Left renal cortex interstitium (tissue), 4 donors: Measurements from ENCODE around the gene FBXW5. TPM values are rescaled to one million over a fixed set of nuclear protein-coding genes. Genes with fewer than 3 reads are reported as not detected.

Source experiments
- DNase-seq, 4 donors: peaks; one replicate each; pipeline ENCODE4 v3.0.0-alpha.2; 2013; ENCODE audit warnings: low read depth in 4 of 4, low spot score in 2 of 4, missing footprints in 1 of 4
- polyA plus RNA-seq, 4 donors: library from polyadenylated mRNA; unstranded; fragments of 120-200 nt; gene quantifications; one replicate each; pipeline ENCODE4 v1.2.1, GENCODE V29; 2013; ENCODE audit not compliant: insufficient read length in 4 of 4

FBXW5 gene
- polyA plus RNA-seq, 4 donors = 37.8 to 69.9 (median 60.6) TPM

DNA sequence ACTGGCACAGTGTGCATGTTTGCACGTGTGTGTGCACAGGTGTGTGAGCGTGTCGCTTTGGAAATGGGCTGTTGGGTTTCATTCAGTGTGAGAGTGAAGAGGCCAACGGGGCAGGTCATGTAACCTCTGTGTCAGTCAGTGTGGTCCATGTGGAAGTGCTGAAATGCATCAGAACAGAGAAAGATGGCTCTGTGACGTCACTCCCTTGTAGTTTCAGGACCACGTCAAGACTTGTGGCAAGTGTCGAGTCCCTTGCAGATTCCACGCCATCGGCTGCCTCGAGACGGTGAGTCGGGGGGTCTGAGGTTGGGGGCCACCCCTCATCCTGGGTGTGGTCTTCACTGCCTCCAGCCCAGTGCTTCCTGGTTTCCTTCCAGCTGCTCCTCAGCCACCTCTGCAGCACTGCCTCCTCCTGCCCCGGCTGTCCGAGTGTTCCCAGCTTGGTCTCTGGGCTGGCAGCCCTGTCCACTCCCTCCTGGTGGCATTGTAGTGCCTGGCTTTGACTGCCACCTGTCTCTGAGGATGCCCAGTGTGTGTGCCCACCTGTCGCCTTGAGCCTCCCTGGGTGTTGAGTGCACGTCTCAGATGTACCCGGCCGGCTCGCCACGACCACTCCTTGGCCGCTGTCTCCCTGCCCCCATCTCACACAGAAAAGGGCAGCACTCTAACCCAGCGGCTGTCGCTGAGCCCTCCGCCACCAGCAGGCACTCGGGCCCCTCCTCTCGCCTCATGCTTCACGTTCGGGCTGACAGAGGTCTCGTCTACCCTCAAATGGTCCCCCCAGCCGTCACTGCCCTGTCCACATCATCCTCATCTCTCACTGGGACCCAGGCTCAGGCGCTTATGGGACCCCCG is 28.0 kb downstream of the FBXW5 start:
- DNase-seq = no peak

DNA sequence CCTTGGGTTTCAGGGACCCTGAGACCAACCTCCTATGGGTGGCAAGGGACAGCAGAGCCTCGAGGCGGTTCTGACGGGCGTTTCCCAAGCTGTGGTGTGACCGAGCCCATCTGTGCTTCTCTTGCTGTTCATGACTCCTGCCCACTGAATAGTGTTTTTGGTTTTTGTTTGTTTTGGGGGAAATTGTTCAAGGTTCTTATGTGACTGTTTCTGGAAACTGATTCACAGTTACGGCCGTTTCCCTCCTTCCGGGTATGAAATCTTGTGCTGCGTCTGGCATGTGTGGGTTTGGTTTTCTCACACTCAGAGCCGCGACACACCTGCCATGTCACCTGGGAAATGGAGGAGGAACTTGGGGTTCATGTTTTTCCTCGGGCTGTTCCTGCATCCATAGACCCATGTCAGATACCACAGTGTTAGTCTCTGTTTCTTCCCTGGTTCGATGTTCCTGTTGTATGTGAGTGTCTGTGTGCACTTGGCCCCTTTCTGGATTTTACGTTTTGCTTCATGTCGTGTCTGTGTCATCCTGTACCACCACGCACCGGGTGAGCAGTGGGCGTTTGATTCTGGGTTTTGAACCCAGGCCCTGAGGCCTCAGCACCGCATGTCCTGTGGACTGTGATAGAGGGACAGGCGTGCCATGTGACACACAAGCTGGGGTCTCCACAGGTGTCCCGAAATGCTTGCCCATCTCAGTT is 28.8 kb downstream of the FBXW5 start:
- no peak for DNase-seq

DNA sequence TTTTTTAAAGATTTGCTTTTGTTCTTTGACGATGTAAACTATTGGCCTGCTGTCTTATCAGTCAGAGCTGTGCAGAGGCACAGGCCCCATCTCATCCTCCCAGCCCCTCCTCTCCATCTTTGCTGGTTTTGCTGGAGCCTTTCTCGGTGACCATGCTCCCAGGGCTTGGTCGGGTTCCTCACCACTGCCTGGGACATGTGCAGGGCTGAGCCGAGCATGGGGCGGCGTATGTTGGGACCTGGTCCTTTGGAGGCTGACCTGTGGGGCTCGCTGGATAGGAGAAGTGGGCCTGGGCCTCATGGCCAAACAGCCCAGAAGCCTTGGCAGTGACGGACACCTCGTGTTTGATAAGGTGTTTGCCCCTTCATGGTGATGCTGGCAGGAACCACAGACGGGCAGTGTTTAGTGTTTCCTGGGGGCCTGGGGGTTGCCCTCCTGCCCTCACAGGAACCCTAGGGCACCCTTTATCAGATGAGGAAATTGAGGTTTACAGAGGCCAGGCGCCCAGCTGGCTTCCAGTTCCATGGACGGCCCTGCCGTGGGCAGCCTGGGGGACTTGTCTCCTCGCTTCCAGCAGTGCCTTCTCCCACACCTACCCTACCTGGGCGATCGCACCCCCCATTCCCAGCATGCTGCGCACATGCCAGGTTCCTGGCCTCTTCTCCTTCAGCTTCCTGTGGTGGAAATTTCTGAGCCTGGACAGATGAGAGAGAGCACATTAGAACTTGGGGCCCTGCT is 30.7 kb downstream of the FBXW5 start:
- DNase-seq = no peak

DNA sequence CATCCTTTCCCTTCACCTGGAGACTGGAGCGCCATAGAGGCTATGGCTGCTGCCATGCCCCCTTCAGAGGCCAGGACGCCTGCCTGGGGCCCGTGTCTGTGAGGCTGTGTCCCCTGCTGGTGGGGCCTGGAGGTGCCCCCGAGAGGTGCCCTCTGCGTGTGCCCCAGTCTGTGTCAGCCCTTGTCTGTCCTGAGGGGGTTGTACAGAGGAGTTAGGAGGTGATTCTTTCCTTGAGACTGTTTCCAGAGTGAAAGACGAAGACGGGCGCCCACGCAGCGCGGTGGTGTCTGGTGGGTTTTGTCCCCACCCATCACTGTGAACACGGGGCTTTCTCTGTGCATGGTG is 33.7 kb downstream of the FBXW5 start:
- no peak for DNase-seq

DNA sequence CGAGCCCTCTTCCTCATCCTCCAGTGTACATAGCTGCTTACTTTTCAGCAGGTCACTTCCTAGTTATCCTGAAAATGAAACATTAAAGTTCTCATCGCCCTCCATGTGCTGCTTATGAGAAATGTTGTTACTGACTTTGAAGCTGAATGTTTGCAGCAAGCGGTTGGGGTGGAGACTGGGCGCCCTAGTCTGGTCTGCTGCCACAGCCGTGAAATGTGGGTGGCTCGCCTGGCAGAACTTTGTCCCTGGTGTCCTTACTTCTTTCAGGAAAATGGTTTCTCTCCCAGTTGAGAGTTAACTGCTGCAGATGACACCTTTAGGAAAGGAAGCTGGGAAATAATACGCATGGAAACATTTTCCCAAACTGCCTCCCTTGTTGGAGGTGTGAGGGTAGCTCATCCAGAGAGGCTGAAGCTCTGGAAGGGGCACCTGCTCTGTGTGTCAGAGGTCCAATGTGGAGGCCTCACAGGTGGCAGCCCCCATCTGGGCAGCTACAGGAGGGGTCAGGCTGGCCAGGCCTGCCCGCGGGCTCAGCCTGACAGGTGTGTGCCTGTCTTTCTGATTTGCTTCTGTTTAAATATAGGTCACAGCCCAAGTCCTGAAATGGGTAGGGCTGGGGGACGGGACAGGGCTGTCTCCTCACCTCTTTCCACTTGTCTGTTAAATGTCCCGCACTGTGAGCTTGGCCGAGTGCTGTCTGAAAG is 34.2 kb downstream of the FBXW5 start:
- DNase-seq = no peak

DNA sequence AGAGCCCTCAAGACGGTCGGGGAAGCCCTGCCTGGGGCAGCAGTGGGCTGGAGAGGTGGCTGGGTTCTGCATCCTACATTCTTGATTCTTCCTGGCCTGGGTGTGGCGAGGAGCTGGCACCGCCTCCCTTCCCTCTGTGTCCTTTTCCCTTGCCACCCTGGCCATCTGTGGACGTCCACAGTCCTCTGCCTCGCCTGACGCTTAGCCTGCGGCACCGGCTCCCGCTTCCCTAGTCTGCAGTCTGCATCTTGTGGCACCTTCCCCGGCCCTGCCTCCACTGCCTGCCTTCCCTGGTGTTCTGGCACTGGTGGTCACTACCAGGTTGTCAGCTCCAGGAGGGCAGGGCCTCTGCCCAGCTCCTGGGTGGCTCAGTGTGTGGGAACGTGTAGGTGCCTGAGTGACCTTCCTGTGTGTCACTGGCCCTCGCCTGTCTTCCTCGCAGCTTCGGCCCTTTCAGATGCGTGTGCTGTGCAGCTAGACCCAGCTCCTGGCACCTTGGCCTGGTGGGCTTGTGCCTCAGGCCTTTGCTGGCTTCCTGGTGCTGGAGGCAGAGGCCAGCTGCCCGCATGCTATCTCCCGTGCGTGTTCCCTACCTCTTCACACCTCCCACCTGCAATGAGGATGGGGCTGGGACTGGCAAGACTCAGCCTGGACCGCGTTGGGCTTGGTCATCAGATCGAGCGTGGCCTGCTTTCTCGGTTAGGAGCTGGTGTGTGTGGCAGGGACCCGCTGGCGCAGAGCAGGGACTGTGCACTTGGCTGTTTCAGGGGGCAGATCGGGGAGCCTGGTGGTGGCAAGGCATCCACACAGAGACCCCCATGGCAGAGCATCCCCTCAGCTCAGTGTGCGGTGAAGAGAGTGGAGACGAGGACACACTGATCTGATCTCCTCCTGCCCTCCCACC is 37.3 kb downstream of the FBXW5 start:
- no peak for DNase-seq

DNA sequence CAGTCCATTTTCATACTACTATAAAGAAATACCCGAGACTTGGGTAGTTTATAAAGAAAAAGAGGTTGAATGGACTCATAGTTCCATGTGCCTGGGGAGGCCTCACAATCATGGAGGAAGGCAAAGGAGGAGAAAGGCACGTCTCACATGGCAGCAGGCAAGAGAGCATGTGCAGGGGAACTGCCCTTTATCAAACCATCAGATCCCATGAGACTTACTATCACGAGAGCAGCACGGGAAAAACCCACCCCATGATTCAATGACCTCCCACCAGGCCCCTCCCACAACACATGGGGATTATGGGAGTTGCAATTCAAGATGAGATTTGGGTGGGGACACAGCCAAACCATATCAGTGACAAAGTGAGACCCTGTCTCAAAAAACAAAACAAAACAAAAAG is 38.3 kb downstream of the FBXW5 start:
- no peak for DNase-seq

DNA sequence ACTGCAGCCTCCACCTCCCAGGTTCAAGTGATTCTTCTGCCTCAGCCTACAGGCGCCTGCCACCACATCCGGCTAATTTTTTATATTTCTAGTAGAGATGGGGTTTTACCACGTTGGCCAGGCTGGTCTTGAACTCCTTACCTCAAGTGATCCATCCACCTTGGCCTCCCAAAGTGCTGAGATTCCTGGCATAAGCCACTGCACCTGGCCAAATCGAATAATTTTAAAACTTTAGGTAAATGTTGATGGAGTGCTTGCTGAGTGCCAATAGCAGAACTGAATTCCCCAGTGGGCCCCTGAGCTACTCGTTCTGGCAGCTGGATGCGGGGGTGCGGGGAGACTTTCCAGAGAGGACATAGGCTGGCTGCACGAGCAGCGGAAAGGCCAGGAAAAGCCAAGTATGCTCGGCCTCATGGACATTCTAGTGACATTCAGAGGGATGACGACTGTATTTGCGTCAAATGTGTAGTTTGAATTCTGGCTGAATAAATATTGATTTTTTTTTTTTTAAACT is 41.4 kb downstream of the FBXW5 start:
- DNase-seq = no peak

DNA sequence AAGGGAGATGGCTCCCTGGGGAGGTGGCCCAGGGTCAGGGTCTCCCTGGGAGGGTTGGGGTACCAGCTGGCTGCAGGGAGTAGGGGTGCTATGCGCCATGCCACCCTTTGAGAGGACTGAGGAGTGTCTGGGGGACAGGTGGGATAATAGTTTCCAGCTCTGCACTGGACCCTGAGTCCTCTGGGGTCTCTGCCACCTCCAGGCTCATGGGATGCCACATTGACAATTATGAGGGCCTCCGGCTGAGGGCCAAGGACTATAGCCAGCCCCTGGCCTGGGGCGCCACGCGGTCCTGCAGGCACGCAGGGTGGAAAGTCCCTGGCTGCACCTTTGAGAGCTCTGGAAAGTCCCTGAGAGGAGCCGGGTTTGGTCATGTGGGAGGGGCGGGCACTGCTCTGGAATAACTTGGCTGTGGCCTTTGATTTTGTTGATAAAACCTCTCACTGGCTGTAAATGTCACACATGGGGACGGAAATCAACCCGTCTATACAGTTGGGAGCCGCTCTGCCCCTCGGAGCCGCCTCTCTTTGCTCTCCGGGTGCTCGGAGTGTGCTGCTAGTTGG is 42.2 kb downstream of the FBXW5 start:
- no peak for DNase-seq

DNA sequence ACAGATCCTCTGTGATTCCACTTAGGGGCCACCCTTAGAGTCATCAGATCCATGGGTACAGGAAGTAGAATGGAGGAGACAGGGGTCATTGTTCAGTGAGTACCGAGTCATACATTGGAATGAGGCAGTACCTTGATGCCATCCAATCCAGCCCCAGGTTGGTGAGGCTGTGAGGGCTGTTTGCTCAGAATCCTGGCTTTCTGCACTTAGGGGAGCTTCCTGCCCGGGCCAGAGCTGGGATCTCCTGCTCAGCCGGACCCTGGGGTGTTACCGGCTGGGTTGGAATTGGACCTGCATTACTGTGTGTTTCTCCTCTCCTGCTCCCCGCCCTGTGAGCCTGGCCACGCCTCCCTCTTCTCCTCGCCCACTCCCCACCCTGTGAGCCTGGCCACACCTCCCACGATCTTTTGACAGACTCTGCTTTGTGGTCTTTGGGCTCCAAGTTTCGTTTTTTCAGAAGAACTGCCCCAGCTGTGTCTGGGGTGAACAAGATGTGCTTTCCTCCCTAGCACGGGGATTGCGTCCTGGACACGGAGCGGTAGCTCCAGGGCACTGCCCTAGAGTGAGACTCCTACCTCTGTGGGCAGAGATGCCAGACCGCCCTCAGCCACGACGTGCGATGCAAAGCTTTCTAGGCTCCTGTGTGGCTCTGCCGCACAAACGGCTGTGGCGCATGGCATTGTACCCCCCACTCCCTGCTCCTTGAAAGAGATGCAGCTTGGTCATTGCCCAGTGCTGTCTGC is 42.9 kb downstream of the FBXW5 start:
- no peak for DNase-seq

DNA sequence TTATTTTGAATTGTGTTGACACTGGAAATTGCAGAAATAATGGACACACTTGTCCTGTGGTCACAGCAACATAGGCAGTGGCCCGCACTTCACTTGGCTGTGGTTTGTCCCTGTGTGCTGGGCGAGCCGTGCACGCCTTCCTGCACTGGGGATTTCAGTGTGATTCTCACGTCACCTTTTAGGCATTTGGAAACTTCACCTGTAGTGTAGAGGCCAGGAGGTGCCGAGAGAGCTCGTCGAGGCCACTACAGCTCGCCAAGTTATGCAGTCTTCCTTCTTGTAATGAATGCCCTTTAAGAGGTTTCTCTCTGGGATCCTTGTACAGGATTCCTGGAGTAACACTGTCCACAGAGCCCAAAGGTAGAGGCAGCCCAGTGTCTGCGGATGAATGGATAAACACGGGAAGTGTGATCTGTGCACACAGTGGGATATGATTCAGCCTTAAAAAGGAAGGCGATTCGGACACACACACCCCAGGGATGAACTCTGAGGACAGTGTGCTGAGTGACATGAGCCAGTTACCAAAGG is 43.5 kb downstream of the FBXW5 start:
- DNase-seq = no peak

DNA sequence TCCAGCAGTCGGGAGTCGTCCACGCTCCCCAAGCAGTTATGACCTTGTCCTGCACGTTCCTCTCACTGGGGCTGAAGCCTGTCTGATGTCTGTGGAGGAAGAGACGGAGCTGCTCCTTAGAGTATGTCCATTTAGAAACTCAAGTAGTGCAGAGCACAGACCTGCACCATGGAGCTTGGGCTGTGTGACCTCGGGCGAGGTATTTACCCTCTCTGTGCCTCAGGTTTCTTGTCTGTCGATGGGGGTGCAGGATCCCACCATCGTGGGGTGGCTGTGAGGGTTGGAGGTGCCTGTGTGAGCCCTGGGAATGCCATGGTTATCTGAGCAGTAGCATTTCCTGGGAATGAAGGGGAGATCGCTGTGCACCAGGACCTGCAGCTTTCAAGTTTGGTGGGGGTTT is 44.0 kb downstream of the FBXW5 start:
- DNase-seq = no peak

DNA sequence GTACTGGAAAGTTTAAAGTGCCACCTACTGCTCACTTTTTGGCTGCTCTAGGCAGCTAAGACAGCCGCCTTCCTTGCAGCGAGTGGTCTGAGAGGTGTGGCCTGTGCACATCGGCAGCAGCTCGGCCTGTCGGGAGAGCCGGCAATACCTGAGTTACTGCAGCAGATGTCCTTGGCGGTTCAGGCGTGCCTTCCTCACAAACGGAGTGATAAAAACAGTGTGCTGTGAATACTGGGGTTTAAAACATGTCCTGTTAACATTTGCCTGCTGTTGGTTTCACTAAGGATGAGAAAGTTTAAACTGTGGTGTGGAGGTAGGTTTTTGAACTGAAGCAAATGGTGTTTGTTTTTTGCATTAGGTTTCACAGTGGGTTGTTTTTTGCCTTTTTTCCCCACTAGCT is 45.3 kb downstream of the FBXW5 start:
- DNase-seq = no peak

DNA sequence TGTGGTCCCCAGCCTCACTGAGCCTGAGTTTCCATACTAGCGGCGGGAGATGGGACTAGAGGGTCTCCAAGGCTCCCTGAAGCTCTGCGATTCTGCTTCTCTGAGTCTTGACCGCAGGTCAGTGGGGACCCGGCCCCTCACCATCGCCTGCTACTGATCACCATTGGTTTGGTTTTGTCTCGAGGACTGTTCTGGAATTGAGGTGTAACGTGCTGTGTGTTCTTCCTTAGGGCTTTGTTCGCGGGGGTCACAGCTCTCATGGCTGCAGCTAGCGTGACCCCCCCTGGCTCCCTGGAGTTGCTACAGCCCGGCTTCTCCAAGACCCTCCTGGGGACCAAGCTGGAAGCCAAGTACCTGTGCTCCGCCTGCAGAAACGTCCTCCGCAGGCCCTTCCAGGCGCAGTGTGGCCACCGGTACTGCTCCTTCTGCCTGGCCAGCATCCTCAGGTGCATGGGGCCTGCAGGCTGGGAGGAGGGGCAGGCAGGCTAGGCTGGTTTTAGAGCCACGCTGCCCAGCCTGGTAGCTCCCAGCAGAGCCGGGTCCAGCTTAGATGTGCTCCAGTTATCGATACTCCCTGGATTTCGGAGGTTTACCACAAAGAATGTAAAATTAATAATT is 45.9 kb downstream of the FBXW5 start:
- no peak for DNase-seq

DNA sequence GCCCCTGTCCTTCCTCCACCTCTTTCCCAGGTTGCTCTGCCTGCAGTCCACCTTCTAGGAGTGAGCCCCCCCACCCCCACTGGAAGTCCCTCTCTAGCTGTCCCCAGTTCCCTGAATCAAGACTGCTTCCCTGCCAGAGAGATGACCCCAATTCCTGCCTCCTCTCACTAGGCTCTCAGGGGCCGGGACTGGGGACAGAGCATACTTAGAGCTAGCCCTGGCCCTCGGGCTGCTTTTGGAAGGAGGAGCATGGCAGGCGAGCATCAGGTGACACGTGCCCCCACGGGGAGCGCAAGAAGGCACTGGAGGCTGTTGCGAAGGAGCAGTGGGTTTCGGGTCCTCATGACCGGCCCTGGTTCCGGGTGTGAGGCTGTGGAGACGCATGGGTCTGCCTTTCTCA is 48.5 kb downstream of the FBXW5 start:
- no peak for DNase-seq

DNA sequence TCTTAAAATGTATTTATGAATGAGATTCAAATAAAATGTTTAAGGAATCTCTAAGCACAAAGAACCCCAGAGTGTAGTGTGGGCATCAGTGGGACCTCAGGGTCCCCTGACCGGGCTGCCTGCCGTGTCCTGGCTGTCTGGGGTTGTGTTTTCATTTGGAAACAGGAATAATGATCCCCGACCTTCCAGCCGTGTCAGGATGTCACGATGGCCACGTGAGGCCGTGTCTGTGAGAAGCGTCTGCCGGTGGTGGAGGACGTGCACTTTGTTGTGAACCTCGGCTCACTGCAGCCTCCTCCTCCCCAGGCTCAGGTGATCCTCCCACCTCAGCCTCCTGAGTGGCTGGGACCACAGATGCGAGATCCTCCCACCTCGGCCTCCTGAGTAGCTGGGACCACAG is 53.9 kb downstream of the FBXW5 start:
- no peak for DNase-seq
